Brain microvascular endothelial cell (primary cell): ENCODE measurements around the gene KMT2C.

Experiments used
- DNase-seq: peaks from one replicate; pipeline ENCODE4 v3.0.0-alpha.2; 2020
- H3K27ac ChIP-seq: fragments of 250-450 bp; sonication (Bioruptor Pico); 2 replicates; pipeline ENCODE4 v1.5.1; 2020; ENCODE audit warnings: mild to moderate bottlenecking, moderate library complexity
- H3K27me3 ChIP-seq: fragments of 250-450 bp; sonication (Bioruptor Pico); replicated peaks from 2 replicates; pipeline ENCODE4 v1.5.1; 2020; ENCODE audit warnings: mild to moderate bottlenecking
- H3K36me3 ChIP-seq: fragments of 250-450 bp; sonication (Bioruptor Pico); replicated peaks from 2 replicates; pipeline ENCODE4 v1.5.1; 2020; ENCODE audit warnings: mild to moderate bottlenecking
- H3K4me3 ChIP-seq: 2 replicates; pipeline ENCODE4 v1.5.1; 2011; ENCODE audit warnings: low read depth, mild to moderate bottlenecking, control low read depth, low read length, moderate library complexity
- in situ Hi-C: cut with HindIII; loops from 2 replicates; pipeline ENCODE4 v1.10.0; 2017; ENCODE audit warnings: low sequenced_read_pairs, low pct_ligation_motif_present
- TF ChIP-seq, protein P1 (sequence below): IDR thresholded peaks from 2 replicates; pipeline ENCODE4 v1.5.1; 2011; ENCODE audit warnings: low read depth, mild to moderate bottlenecking, moderate library complexity, low read length, control low read depth, inconsistent platforms; ENCODE audit errors: missing control alignments

The KMT2C gene

DNA sequence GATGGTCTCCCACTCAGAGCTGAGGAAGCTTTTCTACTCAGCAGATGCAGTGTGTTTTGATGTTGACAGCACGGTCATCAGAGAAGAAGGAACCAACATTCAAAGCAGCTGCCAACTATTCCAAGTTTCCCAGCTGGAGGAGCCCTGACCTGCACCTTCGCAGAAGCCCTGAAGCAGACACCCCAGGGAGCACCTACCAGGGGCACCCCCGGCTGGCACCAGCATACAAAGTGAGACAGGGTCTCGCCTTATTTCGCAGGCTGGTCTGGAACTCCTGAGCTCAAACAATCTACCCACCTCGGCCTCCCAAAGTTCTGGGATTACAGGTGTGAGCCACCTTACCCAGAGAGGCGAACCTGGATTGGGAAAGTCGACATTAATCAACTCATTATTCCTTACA is 68.6 kb downstream of the KMT2C start:
- in situ Hi-C loops, result no loop called here
- no peaks in the 10 kb centered on the region for H3K27me3 ChIP-seq
- DNase-seq, result no peak
- H3K4me3 ChIP-seq, result no peak overlapping the region
- H3K36me3 ChIP-seq, result no peaks in the 10 kb centered on the region
- H3K27ac ChIP-seq, result no peak overlapping the region
- TF ChIP-seq, protein P1, sequence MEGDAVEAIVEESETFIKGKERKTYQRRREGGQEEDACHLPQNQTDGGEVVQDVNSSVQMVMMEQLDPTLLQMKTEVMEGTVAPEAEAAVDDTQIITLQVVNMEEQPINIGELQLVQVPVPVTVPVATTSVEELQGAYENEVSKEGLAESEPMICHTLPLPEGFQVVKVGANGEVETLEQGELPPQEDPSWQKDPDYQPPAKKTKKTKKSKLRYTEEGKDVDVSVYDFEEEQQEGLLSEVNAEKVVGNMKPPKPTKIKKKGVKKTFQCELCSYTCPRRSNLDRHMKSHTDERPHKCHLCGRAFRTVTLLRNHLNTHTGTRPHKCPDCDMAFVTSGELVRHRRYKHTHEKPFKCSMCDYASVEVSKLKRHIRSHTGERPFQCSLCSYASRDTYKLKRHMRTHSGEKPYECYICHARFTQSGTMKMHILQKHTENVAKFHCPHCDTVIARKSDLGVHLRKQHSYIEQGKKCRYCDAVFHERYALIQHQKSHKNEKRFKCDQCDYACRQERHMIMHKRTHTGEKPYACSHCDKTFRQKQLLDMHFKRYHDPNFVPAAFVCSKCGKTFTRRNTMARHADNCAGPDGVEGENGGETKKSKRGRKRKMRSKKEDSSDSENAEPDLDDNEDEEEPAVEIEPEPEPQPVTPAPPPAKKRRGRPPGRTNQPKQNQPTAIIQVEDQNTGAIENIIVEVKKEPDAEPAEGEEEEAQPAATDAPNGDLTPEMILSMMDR, result no peak

DNA sequence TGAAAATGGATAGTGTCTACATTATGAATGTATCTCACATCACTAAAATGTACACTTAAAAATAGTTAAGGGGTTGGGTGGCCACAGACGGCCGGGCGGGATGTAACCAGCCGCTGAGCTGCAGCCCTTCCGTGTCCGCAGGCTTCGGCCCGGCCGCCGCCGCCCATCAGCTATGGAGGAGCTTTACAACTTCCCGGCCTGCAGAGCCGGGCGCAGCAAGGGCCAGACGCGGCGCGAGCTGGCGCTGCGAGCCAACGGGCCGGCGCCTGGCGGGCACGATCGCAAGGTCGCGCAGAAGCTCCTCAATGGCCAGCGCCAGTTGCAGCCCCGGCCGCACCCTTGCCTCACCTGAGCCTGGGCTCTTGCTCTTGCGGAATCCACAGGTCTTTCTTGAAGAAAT is 69.1 kb downstream of the KMT2C start:
- no peak for DNase-seq
- Histone ChIP-seq H3K36me3 (no peaks in the 10 kb centered on the region), H3K27ac (no peak overlapping the region), H3K4me3 (no peak overlapping the region), H3K27me3 (no peaks in the 10 kb centered on the region)
- in situ Hi-C loops, result no loop called here
- TF ChIP-seq, protein P1, result no peak

DNA sequence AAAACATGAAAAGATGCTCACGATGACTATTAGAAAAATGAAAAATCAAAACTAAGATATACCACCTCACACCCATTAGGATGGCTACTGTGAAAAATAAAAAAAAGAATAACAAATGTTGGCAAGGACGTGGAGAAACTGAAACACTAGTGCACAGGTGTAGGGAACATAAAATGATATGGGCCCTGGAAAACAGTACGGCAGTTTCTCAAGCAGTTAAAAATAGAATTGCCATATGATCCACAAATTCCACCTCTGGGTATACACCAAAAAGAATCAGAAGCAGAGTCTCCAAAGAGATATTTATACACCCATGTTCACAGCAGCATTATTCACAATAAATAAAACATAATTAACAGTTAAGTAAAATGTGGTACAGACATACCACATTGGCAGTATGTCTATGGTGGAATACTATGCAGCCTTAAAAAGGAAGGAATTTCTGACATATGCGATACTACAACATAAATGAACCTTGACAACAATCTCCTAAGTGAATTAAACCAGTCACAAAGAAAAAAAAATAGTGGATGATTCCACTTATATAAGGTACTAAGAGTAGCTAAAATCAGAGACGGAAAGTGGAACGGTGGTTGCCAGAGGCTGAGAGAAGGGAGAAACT is 69.7 kb downstream of the KMT2C start:
- TF ChIP-seq, protein P1, result no peak
- Histone ChIP-seq H3K27me3 (no peaks in the 10 kb centered on the region), H3K36me3 (no peaks in the 10 kb centered on the region), H3K27ac (no peak overlapping the region), H3K4me3 (no peak overlapping the region)
- no peak for DNase-seq
- in situ Hi-C loops, result no loop called here

DNA sequence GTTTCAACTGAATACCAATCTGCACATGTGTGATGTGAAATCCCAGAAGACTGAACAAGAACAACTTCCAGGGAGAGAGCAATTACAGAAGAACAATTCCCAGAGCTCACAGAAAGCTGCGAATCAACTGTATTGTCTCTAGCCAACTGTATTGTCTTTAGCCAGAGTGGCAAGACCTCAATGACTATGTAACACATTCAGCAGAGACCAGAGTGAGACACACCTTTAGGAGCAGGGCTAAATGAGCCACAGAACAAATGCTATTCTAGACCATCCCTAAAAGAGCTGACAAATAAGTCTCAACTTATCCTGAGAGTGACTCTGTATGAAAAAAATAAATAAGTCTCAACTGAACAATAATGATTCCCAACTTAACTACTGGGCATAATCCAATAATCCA is 72.0 kb downstream of the KMT2C start:
- TF ChIP-seq, protein P1, result no peak
- H3K27ac ChIP-seq, result no peak overlapping the region

DNA sequence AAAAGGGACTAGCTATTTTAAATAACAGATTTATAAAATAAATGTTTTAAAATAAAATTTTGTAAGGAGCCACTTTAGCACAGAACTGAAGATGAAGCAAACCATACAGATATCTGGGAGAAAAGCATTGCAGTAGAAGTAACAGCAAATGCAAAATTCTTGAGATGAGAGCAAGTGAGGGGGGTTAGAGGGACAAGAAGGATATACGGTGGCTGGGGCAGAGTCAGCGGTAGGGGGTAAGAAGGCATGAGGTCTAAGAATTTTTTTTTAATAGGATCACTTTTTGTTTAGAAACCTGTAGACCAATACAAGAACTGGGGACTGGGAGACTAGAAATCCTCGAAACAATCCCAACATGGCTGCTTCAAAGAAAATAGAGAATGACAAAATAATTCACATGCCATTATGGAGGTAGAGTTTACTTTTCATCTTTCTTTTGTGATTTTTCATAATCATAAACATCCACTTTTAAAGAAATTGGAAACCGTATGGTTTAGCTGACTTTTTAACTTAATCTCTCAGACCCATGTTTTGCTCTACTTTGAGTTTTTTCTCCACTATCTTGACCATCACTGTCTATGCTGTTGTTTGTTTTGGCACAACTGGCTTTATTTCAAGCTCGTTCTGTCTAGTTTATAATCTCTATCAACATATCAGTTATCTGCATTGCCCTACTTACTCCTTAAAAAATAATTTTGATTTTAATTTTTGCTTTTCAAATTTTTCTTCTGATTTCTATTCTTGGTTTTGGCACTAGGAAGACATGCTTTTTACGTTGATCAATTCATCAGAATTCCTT is 73.5 kb downstream of the KMT2C start:
- H3K27ac ChIP-seq, result no peak overlapping the region
- in situ Hi-C loops, result no loop called here
- TF ChIP-seq, protein P1, result no peak
- no peaks in the 10 kb centered on the region for H3K27me3 ChIP-seq
- no peak for DNase-seq
- H3K36me3 ChIP-seq, result no peaks in the 10 kb centered on the region
- no peak overlapping the region for H3K4me3 ChIP-seq

More for the DNA sequence above, 72.0 kb downstream of the KMT2C start:
- H3K4me3 ChIP-seq, result no peak overlapping the region
- no peak for DNase-seq
- H3K27me3 ChIP-seq, result no peaks in the 10 kb centered on the region
- H3K36me3 ChIP-seq, result no peaks in the 10 kb centered on the region
- in situ Hi-C loops, result no loop called here
